H1 (cell line): Measurements from ENCODE around the gene WDR90. TPM values are rescaled to one million over a fixed set of nuclear protein-coding genes. Genes with fewer than 3 reads are reported as not detected.

Experiments
- CTCF ChIA-PET: fragments of 300-600 bp; sonication (Branson Sonifier 250); formaldehyde crosslinking; loops from one replicate; lab custom pipeline; 2021; ENCODE audit not compliant: partially characterized antibody; lab: Charles Lee
- POLR2A ChIA-PET: fragments of 300-600 bp; sonication (Branson Sonifier 250); formaldehyde crosslinking; loops from one replicate; lab custom pipeline; 2021; ENCODE audit warnings: inconsistent platforms; ENCODE audit not compliant: partially characterized antibody; lab: Charles Lee
- DNase-seq, 2 experiments: peaks; one replicate each; pipeline versions ENCODE4 v3.0.0 to v3.0.0-alpha.2; 2010 to 2022; ENCODE audit warnings: low spot score in 2 of 2, low read depth in 1 of 2, mixed read lengths in 1 of 2
- FAIRE-seq: peaks from 2 replicates; lab custom pipeline; 2011; peaks lifted over from hg19 to GRCh38; lab: Jason Lieb, UNC
- H2AFZ ChIP-seq: 2 replicates; pipeline ENCODE4 v1.8.1; 2012; ENCODE audit warnings: low read length, inconsistent platforms
- H2AK5ac ChIP-seq: 2 replicates; pipeline ENCODE4 v1.6.1; 2013; ENCODE audit warnings: low read depth, low read length
- H2BK120ac ChIP-seq: replicated peaks from 2 replicates; pipeline ENCODE3; 2013; ENCODE audit warnings: low read depth, low read length, inconsistent platforms
- H2BK12ac ChIP-seq: 2 replicates; pipeline ENCODE4 v1.6.1; 2013; ENCODE audit warnings: low read depth, low read length
- H2BK15ac ChIP-seq: 2 replicates; pipeline ENCODE4 v1.6.1; 2013; ENCODE audit warnings: low read length
- H2BK20ac ChIP-seq: 2 replicates; pipeline ENCODE4 v1.6.1; 2013; ENCODE audit warnings: low read length
- H2BK5ac ChIP-seq: 2 replicates; pipeline ENCODE4 v1.6.1; 2013; ENCODE audit warnings: low read depth, low read length
- H3K14ac ChIP-seq: 2 replicates; pipeline ENCODE4 v1.6.1; 2013; ENCODE audit warnings: inconsistent platforms; ENCODE audit not compliant: insufficient read length
- H3K18ac ChIP-seq: 2 replicates; pipeline ENCODE4 v1.6.1; 2013; ENCODE audit warnings: low read length; ENCODE audit errors: extremely low read depth
- H3K23ac ChIP-seq: 2 replicates; pipeline ENCODE4 v1.6.1; 2013; ENCODE audit warnings: inconsistent platforms; ENCODE audit not compliant: insufficient read length
- H3K23me2 ChIP-seq: 2 replicates; pipeline ENCODE4 v1.6.1; 2013; ENCODE audit warnings: low read depth, low read length
- H3K27ac ChIP-seq: 2 replicates; pipeline ENCODE4 v1.6.1; 2011; ENCODE audit warnings: low read depth, low read length, inconsistent platforms
- H3K27me3 ChIP-seq, 4 experiments: replicated peaks in 1 of 4; 1 replicate in 1 of 4; 2 replicates in 3 of 4; pipeline versions ENCODE4 v1.6.1 to v1.8.1; 2011 to 2013; ENCODE audit warnings: low read length in 3 of 4, mild to moderate bottlenecking in 3 of 4, inconsistent platforms in 2 of 4, mixed read lengths in 2 of 4, moderate library complexity in 1 of 4; ENCODE audit not compliant: control insufficient read depth in 3 of 4, insufficient read depth in 3 of 4; ENCODE audit errors: extremely low read depth in 1 of 4
- H3K36me3 ChIP-seq, 4 experiments: 2 replicates each; pipeline versions ENCODE4 v1.6.1 to v1.8.1; 2011 to 2013; ENCODE audit warnings: mild to moderate bottlenecking in 4 of 4, low read length in 3 of 4, moderate library complexity in 2 of 4, control low read depth in 1 of 4, inconsistent platforms in 1 of 4; ENCODE audit not compliant: insufficient read depth in 4 of 4, control insufficient read depth in 2 of 4
- H3K4ac ChIP-seq: replicated peaks from 2 replicates; pipeline ENCODE3; 2013; ENCODE audit warnings: low read length, low read depth, mixed read lengths, inconsistent platforms; ENCODE audit not compliant: insufficient read length
- H3K4me1 ChIP-seq, 4 experiments: replicated peaks in 1 of 4; 1 replicate in 1 of 4; 2 replicates in 3 of 4; pipeline versions ENCODE4 v1.6.1 to v1.8.1; 2011 to 2013; ENCODE audit warnings: low read length in 3 of 4, inconsistent platforms in 2 of 4, mixed read lengths in 1 of 4; ENCODE audit not compliant: insufficient read depth in 4 of 4, control insufficient read depth in 3 of 4
- H3K4me2 ChIP-seq, 2 experiments: 2 replicates each; pipeline versions ENCODE4 v1.6.1 to v1.8.1; 2011 to 2013; ENCODE audit warnings: low read depth in 2 of 2, low read length in 2 of 2, control low read depth in 1 of 2, inconsistent platforms in 1 of 2, mild to moderate bottlenecking in 1 of 2; ENCODE audit not compliant: insufficient read depth in 1 of 2
- H3K4me3 ChIP-seq, 4 experiments: fragments of 200-600, 300-600 bp in 1 of 4; sonication (generic), shearing (Covaris generic), sonication (Bioruptor Twin) in 1 of 4; 2 replicates each; pipeline versions ENCODE4 v1.5.1 to v1.8.1; 2011 to 2016; ENCODE audit warnings: low read length in 4 of 4, low read depth in 3 of 4, control low read depth in 2 of 4, inconsistent platforms in 2 of 4, mild to moderate bottlenecking in 2 of 4, mixed read lengths in 1 of 4, moderate library complexity in 1 of 4; ENCODE audit not compliant: insufficient read depth in 2 of 4; ENCODE audit errors: extremely low read depth in 1 of 4
- H3K56ac ChIP-seq: replicated peaks from 2 replicates; pipeline ENCODE3; 2013; ENCODE audit warnings: low read depth, mild to moderate bottlenecking, mixed read lengths, low read length, inconsistent platforms; ENCODE audit not compliant: insufficient read length
- H3K79me1 ChIP-seq: 2 replicates; pipeline ENCODE4 v1.6.1; 2013; ENCODE audit warnings: low read depth, low read length, control low read depth
- H3K79me2 ChIP-seq, 2 experiments: 2 replicates each; pipeline versions ENCODE4 v1.6.1 to v1.8.1; 2012 to 2013; ENCODE audit warnings: low read length in 2 of 2, mild to moderate bottlenecking in 2 of 2, inconsistent platforms in 1 of 2; ENCODE audit not compliant: insufficient read depth in 2 of 2, control insufficient read depth in 1 of 2
- H3K9ac ChIP-seq, 4 experiments: replicated peaks in 1 of 4; 1 replicate in 1 of 4; 2 replicates in 3 of 4; pipeline versions ENCODE4 v1.6.1 to v1.8.1; 2011 to 2013; ENCODE audit warnings: low read depth in 3 of 4, low read length in 3 of 4, control low read depth in 2 of 4, mild to moderate bottlenecking in 2 of 4, moderate library complexity in 2 of 4, inconsistent platforms in 1 of 4; ENCODE audit errors: extremely low read depth in 1 of 4
- H3K9me3 ChIP-seq, 2 experiments: 2 replicates each; pipeline versions ENCODE4 v1.6.1 to v1.8.1; 2012 to 2013; ENCODE audit warnings: mild to moderate bottlenecking in 2 of 2, moderate library complexity in 2 of 2, control low read depth in 1 of 2, inconsistent platforms in 1 of 2, low read depth in 1 of 2, low read length in 1 of 2, mixed read lengths in 1 of 2; ENCODE audit not compliant: insufficient read depth in 2 of 2
- H4K20me1 ChIP-seq, 2 experiments: replicated peaks in 1 of 2; 2 replicates each; pipeline versions ENCODE3 to v1.8.1; 2011 to 2013; ENCODE audit warnings: inconsistent platforms in 2 of 2, low read length in 2 of 2, mild to moderate bottlenecking in 1 of 2; ENCODE audit not compliant: insufficient read depth in 2 of 2, control insufficient read depth in 1 of 2
- H4K5ac ChIP-seq: 2 replicates; pipeline ENCODE4 v1.6.1; 2013; ENCODE audit warnings: low read length, low read depth, mixed read lengths, inconsistent platforms; ENCODE audit not compliant: insufficient read length
- H4K8ac ChIP-seq: 2 replicates; pipeline ENCODE4 v1.8.0; 2013; ENCODE audit warnings: mild to moderate bottlenecking, moderate library complexity, low read length, inconsistent platforms; ENCODE audit not compliant: insufficient read depth; ENCODE audit errors: extremely low read depth
- H4K91ac ChIP-seq: replicated peaks from 2 replicates; pipeline ENCODE3; 2013; ENCODE audit warnings: low read length, mixed read lengths, inconsistent platforms; ENCODE audit not compliant: insufficient read length
- CBX5 ChIP-seq: fragments of 300-800, 300-1000 bp; sonication (generic); IDR thresholded peaks from 2 replicates; pipeline ENCODE4 v1.7.1; 2016; ENCODE audit warnings: antibody characterized with exemption, low read length, low read depth
- GABPA ChIP-seq: IDR thresholded peaks from 2 replicates; pipeline ENCODE4 v1.6.1; 2011; ENCODE audit warnings: mild to moderate bottlenecking, low read length, moderate library complexity, borderline replicate concordance; ENCODE audit not compliant: insufficient read depth
- POLR2A ChIP-seq, 2 experiments: IDR thresholded peaks; 1 replicate in 1 of 2; 2 replicates in 1 of 2; pipeline ENCODE4 v1.6.1; 2011; ENCODE audit warnings: low read depth in 2 of 2, low read length in 2 of 2, mild to moderate bottlenecking in 2 of 2; ENCODE audit errors: control extremely low read depth in 1 of 2
- RAD21 ChIP-seq, 2 experiments: IDR thresholded peaks in 1 of 2; conservative IDR thresholded peaks in 1 of 2; 2 replicates each; pipeline ENCODE4 v1.6.1; 2011; ENCODE audit warnings: low read depth in 2 of 2, low read length in 2 of 2, improper control_type of control experiment in 1 of 2, inconsistent platforms in 1 of 2, mild to moderate bottlenecking in 1 of 2, moderate library complexity in 1 of 2
- WGBS, 2 experiments: shearing (Covaris generic) in 1 of 2; methylation state at CpG; one replicate each; pipeline versions ENCODE4 v1.1.6 to v1.1.7; 2013 to 2015; ENCODE audit warnings: low lambda C conversion rate in 2 of 2, mixed read lengths in 2 of 2, inconsistent platforms in 1 of 2, low coverage in 1 of 2, missing lambda C conversion rate in 1 of 2; ENCODE audit not compliant: insufficient replicate concordance in 2 of 2, insufficient coverage in 1 of 2, insufficient read length in 1 of 2; ENCODE audit errors: extremely low coverage in 1 of 2, missing lambda C conversion rate in 1 of 2; 5-methylcytosine and 5-hydroxymethylcytosine counted together
- polyA plus RNA-seq, 7 experiments: library from polyadenylated mRNA; depleted of rRNA in 3 of 7; stranded (reverse) in 5 of 7; unstranded in 2 of 7; fragments of >200 nt in 5 of 7; fragments of 200-250 nt in 2 of 7; gene quantifications; 1 replicate in 5 of 7; 2 replicates in 1 of 7; 4 replicates in 1 of 7; pipeline versions ENCODE4 v1.2.1 to v1.2.3, GENCODE V29; 2011 to 2013; ENCODE audit warnings: missing spikeins in 2 of 7, mixed read lengths in 2 of 7
- total RNA-seq: library from RNA; stranded (reverse); fragmentation: NEBNext Ultra II Directional; extraction: Animal tissue kit (Norgen Biotek cat#: 25700); gene quantifications from 2 replicates; pipeline ENCODE4 v1.2.1, GENCODE V29; 2021

The WDR90 gene
- total and polyA plus RNA-seq, 2 of the 8 experiments (the other 6 are each of a cell fraction or from before 2014, with no cell fraction given), result 24.0 to 47.2 TPM

DNA sequence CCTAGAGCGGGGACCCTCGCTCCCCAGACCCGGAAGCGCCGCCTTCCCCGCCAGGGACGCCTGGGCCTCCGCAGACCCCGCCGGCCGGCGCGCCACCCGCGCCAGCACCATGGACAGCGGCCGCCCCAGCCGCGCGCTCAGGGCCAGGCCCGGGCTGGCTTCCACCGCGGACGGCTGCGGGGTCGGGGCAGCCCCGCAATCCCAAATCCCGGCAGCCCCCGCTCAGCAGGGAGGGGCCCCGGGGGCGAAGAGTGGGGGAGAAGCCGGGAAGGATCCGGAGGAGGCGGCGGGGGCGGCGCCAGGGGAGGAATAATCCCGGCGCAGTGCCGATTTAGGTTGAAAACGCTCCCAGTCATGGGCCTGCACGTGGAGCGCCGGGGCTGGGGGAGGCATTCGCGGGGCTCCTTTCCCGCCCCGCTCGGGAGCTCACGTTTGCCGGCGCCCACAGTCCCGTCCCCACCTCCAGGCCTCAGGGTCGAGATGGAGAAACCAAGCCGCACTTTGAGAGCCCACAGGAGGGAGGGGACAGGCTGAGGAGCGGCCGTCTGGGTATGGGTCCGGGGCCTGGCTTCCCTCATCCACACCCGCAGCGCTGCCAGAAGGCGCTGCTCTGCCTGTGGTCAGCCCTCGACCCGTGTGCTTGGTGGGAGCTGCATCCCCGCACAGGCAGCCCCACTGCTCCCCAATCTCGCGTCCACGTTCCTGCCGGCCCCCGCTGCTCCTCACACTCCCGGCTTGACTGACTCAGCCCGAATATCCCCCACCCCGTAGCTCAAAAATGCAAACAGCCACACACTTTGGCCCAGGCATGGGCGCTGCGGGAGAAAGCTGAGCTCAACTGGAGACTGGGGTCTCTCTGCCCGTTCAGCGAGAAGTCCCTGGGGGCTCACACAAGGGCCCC, 51.8 kb downstream of the WDR90 start:
- no peak overlapping the region for H4K8ac ChIP-seq
- no peaks in the 10 kb centered on the region for H3K79me1 ChIP-seq
- no peak overlapping the region for H2BK20ac ChIP-seq
- no peak overlapping the region; a peak in 1 of 7 replicates for H3K9ac ChIP-seq
- no peak overlapping the region for H3K27ac ChIP-seq
- no peaks in the 10 kb centered on the region for H3K79me2 ChIP-seq
- H3K23ac ChIP-seq, result no peak overlapping the region
- 20% methylated on average over 44 of the region's 76 CpGs; no CpG with 5 or more reads in 1 of the 2 experiments for whole genome bisulfite sequencing, 2 experiments
- H3K14ac ChIP-seq, result no peak overlapping the region
- peak overlapping the region; percentile 33 to 45; a peak in 3 of 4 replicates for H3K4me2 ChIP-seq
- ChIA-PET POLR2A (interaction anchor here (1.5 to 4.5 kb wide), 3 partner anchors 11 to 21 kb away, joined by 6 to 30 read pairs (median 12); partner anchors contain the start of genes ANTKMT and WDR24), CTCF (interaction anchor here (0.9 to 33.4 kb wide), 4 partner anchors 12 to 35 kb away, joined by 4 to 977 read pairs (median 30); partner anchors contain the start of genes ANTKMT, CCDC78, CIAO3 and HAGHL)
- no peak overlapping the region for H2BK5ac ChIP-seq
- H4K5ac ChIP-seq, result no peak overlapping the region
- DNase-seq (peak in 1 of 2 experiments; percentile 92), FAIRE-seq (no peak)
- H2AK5ac ChIP-seq, result no peak overlapping the region
- no peak overlapping the region for H3K4ac ChIP-seq
- H3K23me2 ChIP-seq, result peaks cover 3% of the 10 kb centered on the region; the same call in 1 of the 2 replicates
- peaks cover 0 to 6% (median 1%) of the 10 kb centered on the region in 4 experiments; a peak in 3 of 7 replicates for H3K4me1 ChIP-seq
- H3K18ac ChIP-seq, result no peak overlapping the region
- peaks cover 6 to 26% of the 10 kb centered on the region in 2 experiments for H4K20me1 ChIP-seq
- no peaks in the 10 kb centered on the region for H3K9me3 ChIP-seq
- no peak overlapping the region for H4K91ac ChIP-seq
- no peak overlapping the region for H2BK120ac ChIP-seq
- H3K56ac ChIP-seq, result no peak overlapping the region
- H2BK12ac ChIP-seq, result no peak overlapping the region
- H3K4me3 ChIP-seq, result peak overlapping the region in 1 of 4 experiments; percentile 33; a peak in 2 of 8 replicates
- H2BK15ac ChIP-seq, result no peak overlapping the region
- no peaks in the 10 kb centered on the region for H3K36me3 ChIP-seq
- H2AFZ ChIP-seq, result no peak overlapping the region
- peaks cover 45 to 80% (median 72%) of the 10 kb centered on the region in 4 experiments for H3K27me3 ChIP-seq
- TF ChIP-seq CBX5 (no peak), RAD21 (IDR thresholded peaks at IDR 0.05 in 1 of 2, conservative IDR thresholded peaks at IDR 0.05 in 1 of 2; ENCODE audit: low read depth in 2 of 2, low read length in 2 of 2) (peak in 1 of 2 experiments; percentile 1; a peak in 1 of 4 replicates), GABPA (peak; percentile 82; the same call in 1 of the 2 replicates), POLR2A (IDR thresholded peaks at IDR 0.05; ENCODE audit: control extremely low read depth in 1 of 2, low read depth in 2 of 2, low read length in 2 of 2) (no peak)
